NT2/D1 (cell line): Measurements from ENCODE around the gene RTN4R.

Experiments used
- SUZ12 ChIP-seq: IDR thresholded peaks from 2 replicates; pipeline ENCODE4 v1.6.1; 2011; ENCODE audit not compliant: insufficient read length, insufficient read depth; ENCODE audit errors: extremely low read depth
- YY1 ChIP-seq: IDR thresholded peaks from 2 replicates; pipeline ENCODE4 v1.6.1; 2011; ENCODE audit not compliant: insufficient read length, insufficient read depth
- ZNF274 ChIP-seq: IDR thresholded peaks from 2 replicates; pipeline ENCODE4 v1.6.1; 2011; ENCODE audit warnings: mild to moderate bottlenecking, low read depth, low read length

DNA sequence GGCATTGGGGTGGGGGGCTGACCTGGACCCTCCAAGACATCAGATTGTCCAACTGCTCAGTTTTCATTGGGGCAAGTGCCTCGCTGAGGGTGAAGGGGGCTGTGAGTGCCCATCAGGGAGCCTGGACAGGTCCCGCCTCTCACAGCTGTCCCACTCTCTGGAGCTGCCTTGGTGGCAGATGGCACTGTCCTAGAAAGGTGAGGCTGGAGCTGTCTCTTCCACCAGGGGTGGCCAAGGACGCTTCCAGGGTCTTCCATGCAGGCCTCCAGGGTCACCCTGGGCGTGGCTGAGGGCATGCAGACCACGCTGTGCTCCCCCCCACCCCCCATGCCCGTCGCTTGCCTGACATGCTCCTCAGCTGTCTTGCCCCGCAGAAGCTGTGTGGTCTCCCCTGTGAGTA lies 63.8 kb downstream of the RTN4R start:
- TF ChIP-seq YY1 (no peak), ZNF274 (no peak), SUZ12 (no peak)
